GM18511 (cell line): Measurements from ENCODE around the gene MPV17.
"Not testable (repeated sequence)": the region's sequence is repeated elsewhere in the genome, so short reads cannot be mapped to it uniquely, and the experiment has no call there.

Experiments
- ATAC-seq: cut with Tn5 transposase; IDR thresholded peaks from one replicate; pipeline ENCODE4 v1.9.1; 2021; ENCODE audit warnings: mild to moderate bottlenecking, moderate library complexity; ENCODE audit not compliant: unreplicated experiment

The MPV17 gene

GRCh38 chr2:27322766-27323595 is at the start of gene MPV17:
MPV17 (minus strand) TSS chr2:27323097; CDS start chr2:27322517, 580 bp downstream.
- ATAC-seq, result peak; percentile 94

DNA sequence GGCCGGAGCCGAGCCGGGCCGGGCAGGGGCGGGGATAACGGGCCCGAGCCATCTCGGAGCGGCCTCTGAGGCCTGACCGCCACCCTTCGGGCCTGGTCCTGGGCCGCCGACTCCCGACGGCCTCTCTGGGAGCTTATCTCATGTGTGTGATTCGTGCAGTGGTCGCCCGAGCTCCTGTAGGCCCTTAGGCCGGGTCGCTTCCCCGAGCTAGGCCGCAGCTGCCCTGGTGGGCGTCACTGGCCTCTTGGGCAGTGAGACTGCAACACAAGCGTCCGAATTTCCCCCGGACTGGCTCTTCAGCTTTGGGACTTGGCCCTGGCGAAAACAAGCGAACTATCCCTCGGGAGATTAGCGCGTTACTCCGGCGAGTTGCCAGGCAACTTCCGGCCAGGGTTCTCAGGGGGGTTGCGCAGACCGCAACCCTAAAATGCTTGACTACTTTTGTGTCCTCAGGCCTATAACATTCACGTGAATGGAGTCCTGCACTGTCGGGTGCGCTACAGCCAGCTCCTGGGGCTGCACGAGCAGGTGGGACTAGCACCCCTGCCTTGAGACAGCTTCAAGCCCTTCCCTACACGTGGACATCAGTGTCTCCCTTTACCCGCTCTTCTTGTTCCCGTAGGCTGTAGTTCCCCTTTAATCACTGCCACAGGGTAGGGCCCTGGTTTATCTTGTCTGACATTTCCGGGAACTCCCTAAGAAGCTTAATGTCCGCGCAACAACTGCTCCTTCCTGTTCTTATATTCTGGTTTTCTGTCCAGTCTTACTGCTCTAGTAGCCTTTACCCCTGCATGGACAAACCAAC is 48.1 kb upstream of the MPV17 start:
- peak; percentile 30 for ATAC-seq

DNA sequence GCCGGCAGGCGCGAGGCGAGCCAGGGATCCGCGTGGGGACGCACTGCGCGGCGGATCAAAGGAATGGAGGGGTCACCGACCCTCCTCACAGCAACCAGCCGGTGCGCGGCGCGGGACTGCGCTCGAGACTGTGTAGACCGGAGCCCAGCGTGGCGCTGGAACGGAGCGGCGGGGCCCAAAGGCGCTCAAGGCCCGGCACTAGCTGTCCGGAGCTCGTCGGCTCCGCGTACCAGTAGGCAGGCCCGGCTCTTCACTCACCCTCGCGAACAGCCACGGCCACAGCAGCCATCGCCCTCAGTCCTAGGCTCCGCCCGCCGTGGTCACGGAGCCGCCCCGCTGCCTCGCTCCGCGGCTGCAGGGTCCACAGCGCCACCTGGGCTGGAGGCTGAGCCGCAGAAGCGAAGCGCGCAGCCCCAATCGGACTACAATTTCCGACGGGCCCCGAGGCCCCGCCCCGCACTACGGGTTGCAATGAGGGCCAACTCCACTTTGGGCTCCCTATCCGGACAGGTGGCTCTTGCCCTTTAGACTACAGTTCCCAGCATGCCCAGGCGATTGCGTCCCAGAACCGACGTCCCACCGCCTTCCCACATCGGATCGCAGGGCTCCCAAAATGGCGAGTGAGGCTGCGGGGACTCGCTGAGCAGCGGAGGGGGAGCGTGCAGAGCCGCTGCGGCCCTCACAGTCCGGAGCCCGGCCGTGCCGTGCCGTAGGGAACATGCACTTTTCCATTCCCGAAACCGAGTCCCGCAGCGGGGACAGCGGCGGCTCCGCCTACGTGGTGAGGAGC is 47.3 kb upstream of the MPV17 start, which contains the start of the genes EIF2B4 and SNX17:
TSS of gene EIF2B4 (minus strand) at position 313 of the 790 bp plus-strand sequence. CDS start at position 289, 24 bp downstream.
TSS of gene SNX17 (plus strand) at position 591 of the 790 bp plus-strand sequence. CDS start at position 719, 128 bp downstream.
- peak; percentile 92 for ATAC-seq

DNA sequence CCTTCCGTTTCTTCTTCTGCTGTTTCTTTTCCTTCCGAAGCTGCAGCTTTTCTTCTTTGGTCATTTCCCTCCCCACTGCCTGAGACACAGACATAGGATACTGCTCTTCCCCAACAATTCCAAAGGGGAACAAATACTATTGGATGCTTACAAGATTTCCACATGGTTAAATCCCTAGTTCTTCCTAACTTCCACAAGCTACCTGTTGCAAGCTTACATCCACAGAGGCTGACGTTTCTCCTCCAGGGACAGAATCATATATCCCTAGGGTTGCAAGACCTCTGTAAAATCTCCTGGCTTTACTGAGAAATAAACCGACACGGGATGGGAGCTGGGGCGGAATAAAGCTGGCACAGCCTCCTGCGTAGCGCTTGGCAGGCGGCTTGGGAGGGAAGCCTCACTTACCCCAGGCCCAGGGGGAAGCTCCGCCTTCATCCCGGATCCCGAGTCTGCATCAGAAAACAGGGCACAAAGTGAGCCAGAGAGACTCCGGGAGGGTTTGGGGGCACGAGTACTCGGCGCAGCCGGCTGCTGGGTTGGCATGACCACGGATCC is 46.7 kb upstream of the MPV17 start:
- ATAC-seq, result peak; percentile 14

- ATAC-seq, result no peak
These were observed 41.0 kb upstream of the MPV17 start for GRCh38 chr2:27363933-27364332.

- ATAC-seq, result no peak
These were observed 40.0 kb upstream of the MPV17 start for GRCh38 chr2:27362678-27363420.

GRCh38 chr2:27356382-27357181 is 33.7 kb upstream of the MPV17 start, which contains the start of gene GTF3C2:
GTF3C2 (minus strand) TSS chr2:27356764; CDS start chr2:27343554, 13,210 bp downstream.
- peak; percentile 87 for ATAC-seq

DNA sequence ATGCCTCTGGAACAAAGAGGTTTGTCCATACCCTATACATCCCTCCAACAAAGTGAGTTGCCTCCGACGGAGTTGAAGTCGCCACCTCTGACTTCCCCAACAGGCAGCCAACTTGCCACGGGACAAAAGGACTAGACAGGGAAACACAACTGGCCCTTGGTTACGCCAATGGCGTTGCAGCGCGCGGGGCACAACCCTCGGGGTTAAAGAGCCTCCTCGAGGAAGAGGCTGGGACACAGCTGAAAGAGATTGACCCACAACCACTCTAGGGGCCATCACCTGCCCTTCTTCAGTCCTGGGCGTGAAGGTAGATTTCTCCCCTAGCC is 33.1 kb upstream of the MPV17 start:
- peak; percentile 43 for ATAC-seq

- ATAC-seq, result no peak
These were observed 31.7 kb upstream of the MPV17 start for GRCh38 chr2:27354597-27354927.

GRCh38 chr2:27353762-27354596 is 31.1 kb upstream of the MPV17 start:
- ATAC-seq, result no peak

GRCh38 chr2:27353386-27353761 is 30.5 kb upstream of the MPV17 start:
- ATAC-seq, result not testable (repeated sequence)

- ATAC-seq, result no peak
These were observed 29.1 kb upstream of the MPV17 start for GRCh38 chr2:27351802-27352598.

- no peak for ATAC-seq
These were observed 27.3 kb upstream of the MPV17 start for GRCh38 chr2:27350106-27350693.

DNA sequence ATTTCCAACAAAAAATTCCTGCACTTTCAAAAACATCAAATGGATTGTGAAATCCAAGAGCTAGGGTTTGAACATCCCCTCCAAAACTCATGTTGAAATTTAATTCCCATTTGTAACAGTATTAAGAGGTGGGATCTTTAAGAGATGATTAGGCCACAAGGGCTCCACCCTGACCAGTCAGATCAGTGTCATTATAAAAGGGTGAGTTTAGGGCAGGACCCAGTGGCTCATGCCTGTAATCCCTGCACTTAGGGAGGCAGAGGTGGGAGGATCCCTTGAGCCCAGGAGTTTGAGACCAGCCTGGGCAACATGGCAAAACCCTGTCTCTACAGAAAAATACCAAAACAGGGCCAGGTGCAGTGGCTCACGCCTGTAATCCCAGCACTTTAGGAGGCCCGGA is 24.7 kb upstream of the MPV17 start:
- ATAC-seq, result no peak

- ATAC-seq, result no peak
These were observed 13.3 kb upstream of the MPV17 start for GRCh38 chr2:27336173-27336572.

DNA sequence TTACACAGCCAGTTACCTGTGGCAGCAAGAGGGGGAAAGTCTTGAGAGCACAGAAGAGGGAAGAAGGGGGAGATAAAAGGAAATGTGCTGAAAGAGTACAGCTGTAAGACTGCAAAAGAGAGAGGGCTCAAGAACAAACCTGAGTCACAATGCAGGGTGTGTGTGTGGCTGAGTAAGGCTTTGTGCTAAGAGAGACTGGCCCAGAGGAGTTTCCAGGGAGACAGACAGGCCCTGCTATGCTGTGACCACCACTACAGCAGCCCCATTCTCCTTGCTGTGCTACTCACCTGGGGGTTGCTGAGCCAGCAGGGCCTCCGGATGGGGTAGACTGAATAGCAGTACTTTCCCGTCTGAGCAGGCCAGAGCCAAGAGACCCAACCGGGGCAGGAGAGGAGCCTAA is 12.4 kb upstream of the MPV17 start:
- no peak for ATAC-seq

DNA sequence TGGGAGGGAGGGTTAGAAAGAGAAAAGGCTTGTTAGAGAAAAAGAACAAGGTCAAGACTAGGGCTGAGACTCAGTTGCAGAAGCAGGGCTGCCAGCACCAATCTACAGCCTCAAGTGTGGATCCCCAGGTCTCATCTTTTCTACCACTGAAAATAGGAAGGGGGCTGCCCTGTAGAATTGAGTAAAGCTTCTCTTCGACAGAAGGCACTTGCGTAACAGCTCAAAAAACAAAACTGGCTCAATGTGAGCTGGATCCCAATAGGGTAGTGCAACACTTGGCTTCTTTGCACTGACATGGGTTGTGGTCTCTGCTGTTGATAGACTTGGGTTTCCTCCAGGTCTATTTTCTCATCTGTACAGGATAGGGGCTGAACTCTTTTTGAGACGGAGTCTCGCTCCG is 1.8 kb upstream of the MPV17 start:
- no peak for ATAC-seq
